HG02884 (cell line): ENCODE data around the gene DYSF.

Experiments
- ATAC-seq: cut with Tn5 transposase; IDR thresholded peaks from one replicate; pipeline ENCODE4 v1.9.1; 2021; ENCODE audit warnings: mild to moderate bottlenecking, moderate library complexity; ENCODE audit not compliant: unreplicated experiment

Gene DYSF

DNA sequence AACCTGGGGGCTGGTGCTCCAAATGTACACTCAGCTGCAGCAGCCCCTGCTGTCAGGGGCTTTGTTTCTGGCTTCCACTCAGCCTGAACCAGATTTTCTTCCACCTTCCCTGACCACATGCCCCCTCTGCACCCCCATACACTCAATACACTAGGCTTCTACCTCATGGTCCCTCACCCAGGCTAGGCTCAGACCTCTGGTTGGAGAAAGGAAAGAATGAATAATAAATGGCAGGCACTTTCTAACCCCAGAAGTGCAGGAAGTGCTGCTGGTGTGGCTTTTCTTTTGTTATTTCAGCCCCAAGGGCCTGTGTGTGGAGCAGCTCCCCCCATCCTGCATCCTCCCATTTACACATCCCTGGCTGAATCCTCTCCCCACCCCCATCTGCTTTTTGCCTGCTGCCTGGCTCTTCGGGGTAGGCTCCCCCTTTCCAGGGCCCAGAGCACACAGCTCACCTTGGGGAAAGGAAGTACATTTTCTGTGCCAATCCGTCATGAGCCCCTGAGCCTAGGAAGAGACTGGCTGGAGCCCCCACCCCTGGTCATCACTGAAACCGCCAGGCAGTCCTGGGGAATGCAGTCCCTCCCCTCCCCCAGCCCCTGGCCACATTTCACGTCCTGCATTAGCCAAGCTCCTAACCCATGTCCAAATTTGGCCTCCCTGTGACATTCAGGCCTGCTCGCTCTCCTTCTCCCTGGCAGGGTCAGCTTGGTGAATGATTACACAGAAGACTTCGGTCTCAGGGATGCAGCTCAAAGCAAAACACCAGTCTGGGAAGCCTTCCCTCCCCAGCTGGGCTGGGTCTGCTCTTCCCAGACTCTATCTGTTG is 2.6 kb downstream of the DYSF start:
- no peak for ATAC-seq

GRCh38 chr2:71456617-71457016 is 3.3 kb downstream of the DYSF start:
- ATAC-seq: no peak

- ATAC-seq: no peak
Observed at GRCh38 chr2:71457123-71457915, 4.0 kb downstream of the DYSF start.

DNA sequence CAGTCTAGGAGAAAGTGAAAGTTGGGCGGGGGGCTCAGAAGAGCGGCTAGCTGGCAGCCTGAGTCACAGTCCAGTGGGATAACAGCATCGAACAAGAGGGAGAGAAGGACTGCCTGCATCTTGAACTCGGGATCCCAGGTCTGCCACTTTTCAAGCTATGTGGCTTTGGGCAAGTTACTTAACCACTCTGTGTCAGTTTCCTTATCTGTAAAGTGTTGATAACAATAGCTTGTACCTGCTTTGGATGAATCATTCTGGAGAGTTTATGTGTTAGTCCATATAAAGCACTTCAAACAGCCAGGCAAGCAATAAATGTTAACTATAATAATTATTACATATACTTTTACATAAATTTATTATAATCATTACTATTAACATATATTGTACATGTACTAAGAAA is 4.6 kb downstream of the DYSF start:
- no peak for ATAC-seq

- ATAC-seq: no peak
Observed at GRCh38 chr2:71458413-71459083, 5.2 kb downstream of the DYSF start.

DNA sequence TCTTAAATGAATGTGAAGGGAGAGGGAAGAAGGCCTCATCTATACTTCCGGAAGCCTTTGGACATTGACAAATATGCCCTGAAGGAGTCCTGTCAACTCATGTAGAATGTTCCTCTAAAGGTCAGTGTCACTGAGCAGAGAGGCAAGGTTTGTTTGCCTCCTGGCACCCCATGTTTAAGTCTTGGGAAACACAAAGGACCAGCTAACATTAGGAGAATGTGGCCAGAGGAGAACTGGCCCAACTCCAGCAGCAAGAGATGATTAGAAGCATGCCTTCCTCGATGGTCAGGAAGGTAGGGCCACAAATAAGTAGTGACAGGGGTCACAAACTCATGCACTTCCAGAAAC is 5.7 kb downstream of the DYSF start:
- no peak for ATAC-seq

DNA sequence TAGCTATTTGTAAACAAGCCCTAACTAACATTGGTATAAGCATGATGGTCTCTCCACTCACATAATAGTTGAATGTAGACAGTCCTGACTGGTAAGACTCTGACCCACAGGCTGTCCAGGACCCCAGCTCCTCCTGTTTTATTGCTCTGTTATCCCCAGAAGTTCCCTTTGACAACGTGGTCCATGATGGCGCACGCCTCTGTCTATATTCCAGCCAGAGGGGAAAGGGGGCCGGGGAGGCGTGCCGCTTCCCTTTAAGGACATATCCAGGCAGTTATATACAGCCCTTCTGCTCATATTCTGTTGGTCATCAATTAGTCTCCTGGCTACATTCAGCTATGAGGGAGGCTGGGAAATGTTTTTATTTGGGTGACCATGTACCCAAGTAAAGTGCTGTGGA is 6.7 kb downstream of the DYSF start:
- no peak for ATAC-seq

- no peak for ATAC-seq
Observed at GRCh38 chr2:71460595-71461303, 7.4 kb downstream of the DYSF start.

DNA sequence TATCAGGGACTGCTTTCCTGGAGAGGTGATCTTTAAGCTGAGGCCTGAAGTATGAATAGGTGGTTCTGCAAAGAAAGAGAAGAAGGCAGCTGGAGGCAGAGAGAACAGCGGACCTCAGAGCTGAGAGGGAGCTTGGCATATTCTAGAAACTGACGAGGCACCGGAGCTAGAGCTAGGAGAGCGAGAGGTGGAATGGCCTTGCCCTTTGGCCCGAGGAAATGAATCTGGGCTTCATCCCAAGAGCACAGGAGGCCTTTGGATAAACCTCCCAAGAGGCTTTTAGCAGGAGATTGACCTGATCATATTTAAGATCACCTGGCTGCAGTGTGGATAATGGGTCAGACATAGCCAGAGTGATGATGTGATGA is 7.9 kb downstream of the DYSF start:
- ATAC-seq: no peak

GRCh38 chr2:71462056-71462605 is 8.8 kb downstream of the DYSF start:
- no peak for ATAC-seq

- no peak for ATAC-seq
Observed at GRCh38 chr2:71462641-71463341, 9.4 kb downstream of the DYSF start.

DNA sequence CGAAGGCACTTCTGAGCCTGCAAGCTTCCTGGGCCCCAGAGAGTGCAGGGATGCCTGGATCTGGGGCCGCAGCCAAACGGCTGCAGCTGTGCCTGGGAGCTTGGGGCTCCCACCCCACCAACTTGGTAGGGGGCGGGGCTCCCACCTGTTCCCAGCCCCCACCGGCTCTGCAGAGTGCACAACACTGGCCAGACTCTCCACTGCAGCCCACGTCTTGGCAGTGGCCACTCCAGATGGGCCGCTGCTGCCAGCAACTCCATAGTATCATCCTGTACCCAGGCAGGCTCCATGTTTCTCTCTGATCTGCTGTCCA is 9.9 kb downstream of the DYSF start:
- ATAC-seq: no peak

- no peak for ATAC-seq
Observed at GRCh38 chr2:71464389-71464788, 11.0 kb downstream of the DYSF start.

GRCh38 chr2:71465356-71465755 is 12.0 kb downstream of the DYSF start:
- ATAC-seq: no peak

- ATAC-seq: no peak
Observed at GRCh38 chr2:71465961-71466300, 12.6 kb downstream of the DYSF start.

GRCh38 chr2:71466301-71467179 is 13.2 kb downstream of the DYSF start:
- no peak for ATAC-seq

GRCh38 chr2:71467180-71467815 is 13.9 kb downstream of the DYSF start:
- ATAC-seq: no peak

DNA sequence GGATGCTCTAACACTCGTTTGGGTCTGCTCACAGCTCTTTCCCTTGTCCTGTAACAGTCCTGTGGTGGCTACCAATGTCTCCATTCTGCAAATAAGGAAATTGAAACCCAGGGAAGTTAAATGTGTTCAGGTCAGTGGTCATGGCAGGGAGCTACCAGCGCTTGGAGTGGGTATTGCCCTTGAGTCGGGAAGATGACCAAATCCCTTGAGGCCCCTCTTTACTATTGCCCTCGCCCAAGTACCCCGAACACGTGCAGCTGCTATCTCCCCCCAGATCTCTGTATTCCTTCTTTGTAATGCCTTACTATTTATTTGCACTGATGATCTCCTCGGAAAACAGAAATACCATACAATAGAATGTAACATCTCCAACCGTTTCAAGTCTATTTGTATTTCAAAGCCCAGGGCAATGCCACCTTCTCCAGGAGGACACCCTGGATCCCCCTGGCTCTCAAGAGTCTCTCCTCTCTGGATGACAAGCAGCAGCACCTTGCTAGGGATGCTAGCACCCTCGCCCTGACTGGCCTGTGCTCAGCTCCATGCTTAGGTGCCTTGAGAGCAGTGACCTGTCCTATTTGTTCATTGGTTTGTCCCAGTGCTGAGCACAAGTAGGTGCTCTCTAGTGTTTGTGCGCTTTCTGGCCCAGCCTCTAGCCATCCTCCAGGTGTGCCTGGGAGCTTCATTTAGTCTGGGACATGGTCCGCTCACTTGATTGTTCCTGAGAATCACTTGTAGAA is 15.1 kb downstream of the DYSF start:
- ATAC-seq: no peak
